GM19467 (cell line): Measurements from ENCODE around the gene FBXL15.

Experiments used
- ATAC-seq: cut with Tn5 transposase; IDR thresholded peaks from one replicate; pipeline ENCODE4 v1.9.1; 2021; ENCODE audit warnings: mild to moderate bottlenecking, moderate library complexity; ENCODE audit not compliant: unreplicated experiment

The FBXL15 gene

GRCh38 chr10:102424916-102425315, 4.3 kb downstream of the FBXL15 start:
- ATAC-seq, result no peak

GRCh38 chr10:102425444-102425843, 4.8 kb downstream of the FBXL15 start:
- ATAC-seq, result no peak

- no peak for ATAC-seq
Observed at GRCh38 chr10:102426803-102427287, 6.2 kb downstream of the FBXL15 start.

GRCh38 chr10:102429468-102429867, 8.8 kb downstream of the FBXL15 start:
- ATAC-seq, result no peak

GRCh38 chr10:102431452-102432124, 11.0 kb downstream of the FBXL15 start:
- no peak for ATAC-seq

GRCh38 chr10:102432162-102432950, 11.7 kb downstream of the FBXL15 start, which contains the start of gene CUEDC2:
Gene CUEDC2, minus strand, starts transcription at chr10:102432574. Its CDS starts 7,386 bp downstream, at chr10:102425188.
- peak; percentile 77 for ATAC-seq

- no peak for ATAC-seq
Observed at GRCh38 chr10:102433619-102434046, 13.0 kb downstream of the FBXL15 start.

- no peak for ATAC-seq
Observed at GRCh38 chr10:102434394-102435132, 13.9 kb downstream of the FBXL15 start.

GRCh38 chr10:102435133-102435497, 14.5 kb downstream of the FBXL15 start:
- ATAC-seq, result no peak

GRCh38 chr10:102435529-102436233, 15.0 kb downstream of the FBXL15 start:
- no peak for ATAC-seq

- ATAC-seq, result no peak
Observed at GRCh38 chr10:102436312-102436711, 15.7 kb downstream of the FBXL15 start.

GRCh38 chr10:102437515-102437914, 16.9 kb downstream of the FBXL15 start:
- no peak for ATAC-seq

- no peak for ATAC-seq
Observed at GRCh38 chr10:102438374-102438773, 17.7 kb downstream of the FBXL15 start.

- no peak for ATAC-seq
Observed at GRCh38 chr10:102444851-102445250, 24.2 kb downstream of the FBXL15 start.

- ATAC-seq, result peak; percentile 39
Observed at GRCh38 chr10:102449321-102450123, 28.9 kb downstream of the FBXL15 start.

GRCh38 chr10:102450124-102450373, 29.4 kb downstream of the FBXL15 start:
- ATAC-seq, result no peak

GRCh38 chr10:102450374-102451104, 29.9 kb downstream of the FBXL15 start:
- peak; percentile 88 for ATAC-seq

- no peak for ATAC-seq
Observed at GRCh38 chr10:102451105-102451969, 30.7 kb downstream of the FBXL15 start, which contains the start of gene C10orf95. Gene C10orf95, minus strand, starts transcription at chr10:102451543. Its CDS starts 450 bp downstream, at chr10:102451093.
